Thymus (tissue), 11 donors: Measurements from ENCODE around the gene IL1RAP. TPM values are rescaled to one million over a fixed set of nuclear protein-coding genes. Genes with fewer than 3 reads are reported as not detected.

ENCODE experiments used
- DNase-seq, 9 donors: peaks; one replicate each; pipeline ENCODE4 v3.0.0-alpha.2; 2013; ENCODE audit warnings: low spot score in 9 of 9, low read depth in 6 of 9, missing footprints in 1 of 9
- H3K27ac ChIP-seq, 2 donors: one replicate each; pipeline ENCODE4 v1.5.1; 2013; ENCODE audit warnings: control low read depth in 1 of 2, low read depth in 1 of 2, low read length in 1 of 2, mild to moderate bottlenecking in 1 of 2, moderate library complexity in 1 of 2
- H3K27me3 ChIP-seq, 2 donors: one replicate each; pipeline ENCODE4 v1.5.1; 2013; ENCODE audit warnings: low read length in 1 of 2; ENCODE audit not compliant: control insufficient read depth in 2 of 2, insufficient read depth in 1 of 2
- H3K36me3 ChIP-seq, 2 donors: one replicate each; pipeline ENCODE4 v1.5.1; 2013; ENCODE audit warnings: low read length in 1 of 2, mild to moderate bottlenecking in 1 of 2, moderate library complexity in 1 of 2; ENCODE audit not compliant: control insufficient read depth in 2 of 2, insufficient read depth in 2 of 2
- H3K4me1 ChIP-seq, 2 donors: one replicate each; pipeline ENCODE4 v1.5.1; 2013; ENCODE audit warnings: low read length in 2 of 2; ENCODE audit not compliant: control insufficient read depth in 2 of 2, insufficient read depth in 2 of 2
- H3K4me3 ChIP-seq, 2 donors: one replicate each; pipeline ENCODE4 v1.5.1; 2013; ENCODE audit warnings: low read length in 2 of 2, control low read depth in 1 of 2, mild to moderate bottlenecking in 1 of 2
- H3K9me3 ChIP-seq, 2 donors: one replicate each; pipeline ENCODE4 v1.5.1; 2013; ENCODE audit warnings: low read length in 1 of 2, mild to moderate bottlenecking in 1 of 2; ENCODE audit not compliant: control insufficient read depth in 2 of 2, insufficient read depth in 1 of 2
- WGBS: extraction: QIAGEN DNeasy Blood & Tissue Kit; methylation state at CpG from one replicate; pipeline ENCODE4 v1.1.7; 2013; 5-methylcytosine and 5-hydroxymethylcytosine counted together
- polyA plus RNA-seq: library from polyadenylated mRNA; stranded (reverse); fragments of 200-250 nt; gene quantifications from one replicate; pipeline ENCODE4 v1.2.3, GENCODE V29; 2013
- total RNA-seq: library from RNA; stranded (reverse); fragments of 120-200 nt; gene quantifications from one replicate; pipeline ENCODE4 v1.2.4, GENCODE V29; 2013
- donor health status: healthy.

The IL1RAP gene
- total and polyA plus RNA-seq, 2 donors, result 5.7 to 6.8 TPM

- no peak for DNase-seq
- H3K27ac ChIP-seq, result no peak overlapping the region
- H3K36me3 ChIP-seq, result no peaks in the 10 kb centered on the region
- H3K4me3 ChIP-seq, result no peak overlapping the region
- H3K9me3 ChIP-seq, result peaks cover 0 to 3% of the 10 kb centered on the region in 2 donors
- WGBS, result 96% methylated on average over 1 of the region's 1 CpG
- H3K27me3 ChIP-seq, result no peaks in the 10 kb centered on the region
- no peaks in the 10 kb centered on the region for H3K4me1 ChIP-seq
Observed at GRCh38 chr3:190558316-190558715, 44.4 kb downstream of the IL1RAP start.

- H3K27me3 ChIP-seq, result no peaks in the 10 kb centered on the region
- H3K4me1 ChIP-seq, result no peaks in the 10 kb centered on the region
- H3K4me3 ChIP-seq, result no peak overlapping the region
- H3K9me3 ChIP-seq, result no peaks in the 10 kb centered on the region
- H3K36me3 ChIP-seq, result no peaks in the 10 kb centered on the region
- no peak for DNase-seq
- no peak overlapping the region for H3K27ac ChIP-seq
- 90% methylated on average over 2 of the region's 2 CpGs for WGBS
Observed at GRCh38 chr3:190558796-190559195, 44.9 kb downstream of the IL1RAP start.

- Histone ChIP-seq H3K4me1 (no peaks in the 10 kb centered on the region), H3K9me3 (no peaks in the 10 kb centered on the region), H3K27ac (no peak overlapping the region), H3K4me3 (no peak overlapping the region), H3K36me3 (no peaks in the 10 kb centered on the region), H3K27me3 (no peaks in the 10 kb centered on the region)
- WGBS, result 98% methylated on average over 11 of the region's 11 CpGs
- DNase-seq, result no peak
Observed at GRCh38 chr3:190560013-190560895, 46.4 kb downstream of the IL1RAP start.

GRCh38 chr3:190562866-190563510 is 49.1 kb downstream of the IL1RAP start:
- no peak for DNase-seq
- no peaks in the 10 kb centered on the region for H3K9me3 ChIP-seq
- no peak overlapping the region for H3K27ac ChIP-seq
- WGBS, result 98% methylated on average over 3 of the region's 3 CpGs
- no peaks in the 10 kb centered on the region for H3K27me3 ChIP-seq
- no peak overlapping the region for H3K4me3 ChIP-seq
- H3K4me1 ChIP-seq, result no peaks in the 10 kb centered on the region
- H3K36me3 ChIP-seq, result no peaks in the 10 kb centered on the region

GRCh38 chr3:190564175-190564574 is 50.3 kb downstream of the IL1RAP start:
- Histone ChIP-seq H3K27me3 (no peaks in the 10 kb centered on the region), H3K9me3 (no peaks in the 10 kb centered on the region), H3K27ac (no peak overlapping the region), H3K4me3 (no peak overlapping the region), H3K4me1 (no peaks in the 10 kb centered on the region), H3K36me3 (no peaks in the 10 kb centered on the region)
- no peak for DNase-seq
- WGBS, result 75% methylated on average over 2 of the region's 2 CpGs

- Histone ChIP-seq H3K4me3 (no peak overlapping the region), H3K27me3 (no peaks in the 10 kb centered on the region), H3K4me1 (no peaks in the 10 kb centered on the region), H3K27ac (peak overlapping the region in 1 of 2 donors; percentile 42), H3K36me3 (no peaks in the 10 kb centered on the region), H3K9me3 (no peaks in the 10 kb centered on the region)
- WGBS, result 48% methylated on average over 6 of the region's 6 CpGs
- DNase-seq, result peak in 6 of 9 donors; percentile 6 to 54 (median 14)
Observed at GRCh38 chr3:190566043-190566933, 52.4 kb downstream of the IL1RAP start.

- no peak overlapping the region for H3K4me3 ChIP-seq
- 88% methylated on average over 2 of the region's 2 CpGs for whole genome bisulfite sequencing
- no peaks in the 10 kb centered on the region for H3K4me1 ChIP-seq
- no peaks in the 10 kb centered on the region for H3K36me3 ChIP-seq
- no peak for DNase-seq
- H3K9me3 ChIP-seq, result no peaks in the 10 kb centered on the region
- H3K27me3 ChIP-seq, result no peaks in the 10 kb centered on the region
- no peak overlapping the region for H3K27ac ChIP-seq
Observed at GRCh38 chr3:190568036-190568435, 54.2 kb downstream of the IL1RAP start.

- no peaks in the 10 kb centered on the region for H3K36me3 ChIP-seq
- WGBS, result 99% methylated on average over 2 of the region's 2 CpGs
- H3K4me3 ChIP-seq, result no peak overlapping the region
- no peaks in the 10 kb centered on the region for H3K27me3 ChIP-seq
- no peaks in the 10 kb centered on the region for H3K4me1 ChIP-seq
- H3K9me3 ChIP-seq, result peaks cover 0 to 2% of the 10 kb centered on the region in 2 donors
- H3K27ac ChIP-seq, result no peak overlapping the region
- DNase-seq, result no peak
Observed at GRCh38 chr3:190574473-190574872, 60.6 kb downstream of the IL1RAP start.
